SK-N-SH treated with all-trans-retinoic acid at 6 μM for 48 hours (cell line): ENCODE data around the gene TMPRSS6.

Experiments used
- ATAC-seq: fragments of 200-7000 bp; cut with Tn5 transposase; 3 replicates; pipeline ENCODE4 v1.9.1; 2020; ENCODE audit warnings: mild to moderate bottlenecking, moderate library complexity
- ARNTL ChIP-seq: fragments of 450-650 bp; formaldehyde crosslinking; IDR thresholded peaks from 2 replicates; pipeline ENCODE4 v1.5.0; 2020; ENCODE audit warnings: low read depth, mild to moderate bottlenecking, moderate library complexity, borderline replicate concordance
- BACH2 ChIP-seq: fragments of 250-450 bp; sonication (Bioruptor Pico); IDR thresholded peaks from 2 replicates; pipeline ENCODE4 v1.9.0; 2021; ENCODE audit warnings: mild to moderate bottlenecking, borderline replicate concordance
- CSDC2 ChIP-seq: fragments of 250-450 bp; sonication (Bioruptor Pico); IDR thresholded peaks from 2 replicates; pipeline ENCODE4 v1.5.0; 2020; ENCODE audit warnings: mild to moderate bottlenecking, moderate library complexity
- ESRRG ChIP-seq: fragments of 250-450 bp; sonication (Bioruptor Pico); IDR thresholded peaks from 2 replicates; pipeline ENCODE4 v1.6.1; 2021; ENCODE audit warnings: mild to moderate bottlenecking
- GLIS3 ChIP-seq: fragments of 250-450 bp; sonication (Bioruptor Pico); IDR thresholded peaks from 2 replicates; pipeline ENCODE4 v1.5.0; 2020; ENCODE audit warnings: mild to moderate bottlenecking, moderate library complexity
- ISL1 ChIP-seq: fragments of 250-450 bp; sonication (Bioruptor Pico); IDR thresholded peaks from 2 replicates; pipeline ENCODE4 v2.1.2; 2022; ENCODE audit warnings: mild to moderate bottlenecking, moderate library complexity
- POU6F1 ChIP-seq: fragments of 250-450 bp; sonication (Bioruptor Pico); IDR thresholded peaks from 2 replicates; pipeline ENCODE4 v1.8.0; 2021; ENCODE audit warnings: low read depth, mild to moderate bottlenecking, moderate library complexity, borderline replicate concordance
- PPARA ChIP-seq: fragments of 250-450 bp; sonication (Bioruptor Pico); IDR thresholded peaks from 2 replicates; pipeline ENCODE4 v1.5.0; 2020; ENCODE audit warnings: mild to moderate bottlenecking, borderline replicate concordance
- RARB ChIP-seq: fragments of 250-450 bp; sonication (Bioruptor Pico); IDR thresholded peaks from 2 replicates; pipeline ENCODE4 v1.8.0; 2021; ENCODE audit warnings: mild to moderate bottlenecking, moderate library complexity
- SNAI2 ChIP-seq: fragments of 250-450 bp; sonication (Bioruptor Pico); IDR thresholded peaks from 2 replicates; pipeline ENCODE4 v1.5.0; 2020; ENCODE audit warnings: mild to moderate bottlenecking, moderate library complexity
- TOX ChIP-seq: fragments of 250-450 bp; sonication (Bioruptor Pico); IDR thresholded peaks from 2 replicates; pipeline ENCODE4 v1.8.0; 2021; ENCODE audit warnings: mild to moderate bottlenecking, moderate library complexity, borderline replicate concordance
- TSHZ2 ChIP-seq: fragments of 250-450 bp; sonication (Bioruptor Pico); IDR thresholded peaks from 2 replicates; pipeline ENCODE4 v1.5.0; 2020; ENCODE audit warnings: mild to moderate bottlenecking, moderate library complexity
- ZC3H10 ChIP-seq: fragments of 250-450 bp; sonication (Bioruptor Pico); IDR thresholded peaks from 2 replicates; pipeline ENCODE4 v1.5.1; 2021; ENCODE audit warnings: mild to moderate bottlenecking, moderate library complexity
- ZFP3 ChIP-seq: fragments of 250-450 bp; sonication (Bioruptor Pico); IDR thresholded peaks from 2 replicates; pipeline ENCODE4 v1.5.0; 2020; ENCODE audit warnings: mild to moderate bottlenecking, moderate library complexity
- ZFP30 ChIP-seq: fragments of 450-650 bp; formaldehyde crosslinking; IDR thresholded peaks from 2 replicates; pipeline ENCODE4 v1.5.0; 2022; ENCODE audit warnings: mild to moderate bottlenecking, moderate library complexity
- ZNF565 ChIP-seq: fragments of 450-650 bp; formaldehyde crosslinking; conservative IDR thresholded peaks from 2 replicates; pipeline ENCODE4 v1.5.0; 2020; ENCODE audit warnings: low read depth, mild to moderate bottlenecking, moderate library complexity
- ZNF70 ChIP-seq: fragments of 450-650 bp; formaldehyde crosslinking; IDR thresholded peaks from 2 replicates; pipeline ENCODE4 v1.5.0; 2020; ENCODE audit warnings: mild to moderate bottlenecking, moderate library complexity
- ZNF8 ChIP-seq: fragments of 450-650 bp; formaldehyde crosslinking; IDR thresholded peaks from 2 replicates; pipeline ENCODE4 v1.5.0; 2020; ENCODE audit warnings: mild to moderate bottlenecking, moderate library complexity
- TF ChIP-seq, protein P1 (sequence below): fragments of 250-450 bp; sonication (Bioruptor Pico); IDR thresholded peaks from 2 replicates; pipeline ENCODE4 v1.8.0; 2020; ENCODE audit warnings: mild to moderate bottlenecking, moderate library complexity, borderline replicate concordance
- TF ChIP-seq, protein P2 (sequence below): fragments of 250-450 bp; sonication (Bioruptor Pico); IDR thresholded peaks from 2 replicates; pipeline ENCODE4 v1.5.1; 2020; ENCODE audit warnings: low read depth, mild to moderate bottlenecking, moderate library complexity

The TMPRSS6 gene

GRCh38 chr22:37105990-37106389, 3.5 kb downstream of the TMPRSS6 start:
- ATAC-seq, result no peak
- TF ChIP-seq, protein P1, sequence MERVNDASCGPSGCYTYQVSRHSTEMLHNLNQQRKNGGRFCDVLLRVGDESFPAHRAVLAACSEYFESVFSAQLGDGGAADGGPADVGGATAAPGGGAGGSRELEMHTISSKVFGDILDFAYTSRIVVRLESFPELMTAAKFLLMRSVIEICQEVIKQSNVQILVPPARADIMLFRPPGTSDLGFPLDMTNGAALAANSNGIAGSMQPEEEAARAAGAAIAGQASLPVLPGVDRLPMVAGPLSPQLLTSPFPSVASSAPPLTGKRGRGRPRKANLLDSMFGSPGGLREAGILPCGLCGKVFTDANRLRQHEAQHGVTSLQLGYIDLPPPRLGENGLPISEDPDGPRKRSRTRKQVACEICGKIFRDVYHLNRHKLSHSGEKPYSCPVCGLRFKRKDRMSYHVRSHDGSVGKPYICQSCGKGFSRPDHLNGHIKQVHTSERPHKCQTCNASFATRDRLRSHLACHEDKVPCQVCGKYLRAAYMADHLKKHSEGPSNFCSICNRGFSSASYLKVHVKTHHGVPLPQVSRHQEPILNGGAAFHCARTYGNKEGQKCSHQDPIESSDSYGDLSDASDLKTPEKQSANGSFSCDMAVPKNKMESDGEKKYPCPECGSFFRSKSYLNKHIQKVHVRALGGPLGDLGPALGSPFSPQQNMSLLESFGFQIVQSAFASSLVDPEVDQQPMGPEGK (CRISPR knock-in tag), result no peak
- TF ChIP-seq PPARA (no peak), BACH2 (no peak), ZNF70 (CRISPR knock-in tag) (no peak), ARNTL (CRISPR knock-in tag) (no peak), ISL1 (CRISPR knock-in tag) (no peak)

GRCh38 chr22:37105154-37105553, 4.4 kb downstream of the TMPRSS6 start:
- ATAC-seq, result no peak
- TF ChIP-seq ZNF8 (CRISPR knock-in tag), result no peak
- no peak for TF ChIP-seq RARB (CRISPR knock-in tag)
- TF ChIP-seq ZNF565, result no peak
- no peak for TF ChIP-seq PPARA
- TF ChIP-seq SNAI2 (CRISPR knock-in tag), result no peak
- TF ChIP-seq TOX (CRISPR knock-in tag), result no peak
- no peak for TF ChIP-seq POU6F1 (CRISPR knock-in tag)
- TF ChIP-seq, all 23 proteins: peak for 0

- ATAC-seq, result no peak
- TF ChIP-seq TSHZ2 (CRISPR knock-in tag) (no peak), ZFP3 (no peak), CSDC2 (CRISPR knock-in tag) (no peak), ARNTL (CRISPR knock-in tag) (no peak), POU6F1 (CRISPR knock-in tag) (no peak), TOX (CRISPR knock-in tag) (no peak), RARB (CRISPR knock-in tag) (no peak), GLIS3 (CRISPR knock-in tag) (no peak), ZNF70 (CRISPR knock-in tag) (no peak), ZFP30 (CRISPR knock-in tag) (no peak), ESRRG (CRISPR knock-in tag) (no peak), BACH2 (no peak), ZC3H10 (CRISPR knock-in tag) (no peak)
- TF ChIP-seq, protein P2, sequence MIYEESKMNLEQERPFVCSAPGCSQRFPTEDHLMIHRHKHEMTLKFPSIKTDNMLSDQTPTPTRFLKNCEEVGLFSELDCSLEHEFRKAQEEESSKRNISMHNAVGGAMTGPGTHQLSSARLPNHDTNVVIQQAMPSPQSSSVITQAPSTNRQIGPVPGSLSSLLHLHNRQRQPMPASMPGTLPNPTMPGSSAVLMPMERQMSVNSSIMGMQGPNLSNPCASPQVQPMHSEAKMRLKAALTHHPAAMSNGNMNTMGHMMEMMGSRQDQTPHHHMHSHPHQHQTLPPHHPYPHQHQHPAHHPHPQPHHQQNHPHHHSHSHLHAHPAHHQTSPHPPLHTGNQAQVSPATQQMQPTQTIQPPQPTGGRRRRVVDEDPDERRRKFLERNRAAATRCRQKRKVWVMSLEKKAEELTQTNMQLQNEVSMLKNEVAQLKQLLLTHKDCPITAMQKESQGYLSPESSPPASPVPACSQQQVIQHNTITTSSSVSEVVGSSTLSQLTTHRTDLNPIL (CRISPR knock-in tag), result no peak
- TF ChIP-seq, protein P1 (CRISPR knock-in tag), result no peak
Measured at GRCh38 chr22:37103656-37104452, 5.7 kb downstream of the TMPRSS6 start.
